Measurements from ENCODE around the gene CD300C. TPM values are rescaled to one million over a fixed set of nuclear protein-coding genes. Genes with fewer than 3 reads are reported as not detected.
"Not testable (repeated sequence)": the region's sequence is repeated elsewhere in the genome, so short reads cannot be mapped to it uniquely, and the experiment has no call there.

Gene CD300C
- total RNA-seq, 1 donor from 2014 or later: not detected

GRCh38 chr17:74566132-74566753 is 20.3 kb upstream of the CD300C start:
- peak; percentile 43 for DNase-seq (ENCODE audit: low read depth, low spot score)
- peak; percentile 66 for TF ChIP-seq CTCF (conservative IDR thresholded peaks at IDR 0.05)
- Mint-ChIP-seq H3K27me3 (ENCODE audit: low read depth) (peaks cover 52% of the 10 kb centered on the region), H3K36me3 (ENCODE audit: low read depth) (no peaks in the 10 kb centered on the region), H3K27ac (ENCODE audit: unreplicated experiment) (no peak overlapping the region), H3K4me3 (no peak overlapping the region), H3K4me1 (no peaks in the 10 kb centered on the region), H3K9me3 (peaks cover 3% of the 10 kb centered on the region)

GRCh38 chr17:74565126-74565525 is 19.2 kb upstream of the CD300C start:
- no peak overlapping the region for H3K4me3 Mint-ChIP-seq
- peaks cover 3% of the 10 kb centered on the region for H3K9me3 Mint-ChIP-seq
- TF ChIP-seq CTCF (conservative IDR thresholded peaks at IDR 0.05): no peak
- no peak for DNase-seq (ENCODE audit: low read depth, low spot score)
- no peaks in the 10 kb centered on the region for H3K36me3 Mint-ChIP-seq (ENCODE audit: low read depth)
- H3K4me1 Mint-ChIP-seq: no peaks in the 10 kb centered on the region
- H3K27ac Mint-ChIP-seq (ENCODE audit: unreplicated experiment): no peak overlapping the region
- peaks cover 50% of the 10 kb centered on the region for H3K27me3 Mint-ChIP-seq (ENCODE audit: low read depth)

- H3K9me3 Mint-ChIP-seq: peaks cover 2% of the 10 kb centered on the region
- no peak overlapping the region for H3K4me3 Mint-ChIP-seq
- H3K27me3 Mint-ChIP-seq (ENCODE audit: low read depth): peaks cover 56% of the 10 kb centered on the region
These were observed 17.4 kb upstream of the CD300C start for GRCh38 chr17:74563358-74563757.

GRCh38 chr17:74561586-74561985 is 15.7 kb upstream of the CD300C start:
- Mint-ChIP-seq H3K27me3 (ENCODE audit: low read depth) (peaks cover 50% of the 10 kb centered on the region), H3K9me3 (no peaks in the 10 kb centered on the region), H3K27ac (ENCODE audit: unreplicated experiment) (peak overlapping the region; percentile 36), H3K36me3 (ENCODE audit: low read depth) (no peaks in the 10 kb centered on the region), H3K4me1 (no peaks in the 10 kb centered on the region), H3K4me3 (no peak overlapping the region)
- no peak for TF ChIP-seq CTCF (conservative IDR thresholded peaks at IDR 0.05)
- DNase-seq (ENCODE audit: low read depth, low spot score): no peak

More at GRCh38 chr17:74563358-74563757, 17.4 kb upstream of the CD300C start:
- Mint-ChIP-seq H3K36me3 (ENCODE audit: low read depth) (no peaks in the 10 kb centered on the region), H3K4me1 (no peaks in the 10 kb centered on the region), H3K27ac (ENCODE audit: unreplicated experiment) (no peak overlapping the region)
- no peak for DNase-seq (ENCODE audit: low read depth, low spot score)
- TF ChIP-seq CTCF (conservative IDR thresholded peaks at IDR 0.05): no peak

GRCh38 chr17:74558882-74559519 is 13.1 kb upstream of the CD300C start:
- no peaks in the 10 kb centered on the region for H3K9me3 Mint-ChIP-seq
- no peak overlapping the region for H3K27ac Mint-ChIP-seq (ENCODE audit: unreplicated experiment)
- no peaks in the 10 kb centered on the region for H3K36me3 Mint-ChIP-seq (ENCODE audit: low read depth)
- peaks cover 39% of the 10 kb centered on the region for H3K27me3 Mint-ChIP-seq (ENCODE audit: low read depth)
- no peak for DNase-seq (ENCODE audit: low read depth, low spot score)
- no peak overlapping the region for H3K4me3 Mint-ChIP-seq
- no peaks in the 10 kb centered on the region for H3K4me1 Mint-ChIP-seq
- no peak for TF ChIP-seq CTCF (conservative IDR thresholded peaks at IDR 0.05)

- not testable (repeated sequence) for H3K36me3 Mint-ChIP-seq (ENCODE audit: low read depth); H3K9me3 Mint-ChIP-seq; H3K4me1 Mint-ChIP-seq; H3K27ac Mint-ChIP-seq (ENCODE audit: unreplicated experiment); DNase-seq (ENCODE audit: low read depth, low spot score); H3K4me3 Mint-ChIP-seq
- peaks cover 34% of the 10 kb centered on the region for H3K27me3 Mint-ChIP-seq (ENCODE audit: low read depth)
These were observed 12.5 kb upstream of the CD300C start for GRCh38 chr17:74558402-74558801.
